HG02798 (cell line): ENCODE results near the gene CLCN2.

Experiments
- ATAC-seq: cut with Tn5 transposase; IDR thresholded peaks from one replicate; pipeline ENCODE4 v1.9.1; 2021; ENCODE audit warnings: mild to moderate bottlenecking; ENCODE audit not compliant: unreplicated experiment, poor library complexity

The CLCN2 gene

DNA sequence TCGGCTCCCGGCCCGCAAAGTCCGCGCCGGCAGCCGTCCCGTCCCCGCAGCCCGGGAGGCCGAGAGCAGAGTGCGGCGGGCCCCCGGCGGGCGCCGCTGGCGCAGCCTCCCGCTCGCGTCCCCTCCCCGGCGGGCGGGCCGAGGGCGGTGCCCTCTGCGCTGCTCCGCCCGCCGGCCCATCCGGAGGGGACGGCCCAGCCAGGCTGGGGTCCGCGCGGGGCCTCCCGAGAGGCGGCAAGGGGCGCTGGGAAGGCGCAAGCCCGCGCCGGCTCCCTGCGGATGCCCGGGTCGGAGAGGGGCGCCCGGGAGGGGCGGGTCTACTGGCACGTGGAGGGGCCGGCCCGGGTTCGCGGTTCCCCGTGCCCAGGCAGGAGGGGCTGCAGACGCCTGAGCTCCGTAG, at the start of gene CLCN2, which contains the start of gene POLR2H:
TSS of gene CLCN2 (minus strand) at position 74 of the 400 bp plus-strand sequence. CDS start 126 bp downstream, outside the sequence.
TSS of gene POLR2H (plus strand) at position 179 of the 400 bp plus-strand sequence. CDS start 1,783 bp downstream, outside the sequence.
- peak; percentile 48 for ATAC-seq

DNA sequence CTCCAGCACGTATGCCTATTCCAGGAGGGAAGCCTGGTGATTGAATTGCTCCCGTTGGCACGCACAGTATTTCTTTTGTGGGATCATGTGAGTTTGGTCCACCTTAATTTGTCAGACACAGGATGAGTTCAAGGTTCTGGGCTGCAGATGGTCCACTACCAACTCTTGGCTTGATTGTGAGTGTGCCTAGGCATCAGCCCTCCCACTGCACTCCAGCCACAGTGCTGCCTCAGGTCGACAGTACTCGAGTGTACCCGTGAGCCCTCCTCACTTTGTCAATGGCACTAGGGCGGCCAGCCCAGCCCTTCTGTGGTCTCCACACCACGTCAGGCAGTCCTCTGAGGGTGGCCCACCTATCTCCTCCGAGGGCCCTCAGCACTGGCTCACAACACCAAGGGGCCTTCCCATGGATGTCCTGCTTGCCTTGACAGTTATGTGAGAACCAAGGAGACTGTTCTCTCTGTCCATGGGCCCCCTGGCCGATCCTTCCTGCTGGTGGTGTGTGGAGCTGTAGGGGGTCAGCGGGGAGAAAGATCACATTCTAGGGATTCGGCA, 48.6 kb upstream of the CLCN2 start:
- ATAC-seq, result no peak

DNA sequence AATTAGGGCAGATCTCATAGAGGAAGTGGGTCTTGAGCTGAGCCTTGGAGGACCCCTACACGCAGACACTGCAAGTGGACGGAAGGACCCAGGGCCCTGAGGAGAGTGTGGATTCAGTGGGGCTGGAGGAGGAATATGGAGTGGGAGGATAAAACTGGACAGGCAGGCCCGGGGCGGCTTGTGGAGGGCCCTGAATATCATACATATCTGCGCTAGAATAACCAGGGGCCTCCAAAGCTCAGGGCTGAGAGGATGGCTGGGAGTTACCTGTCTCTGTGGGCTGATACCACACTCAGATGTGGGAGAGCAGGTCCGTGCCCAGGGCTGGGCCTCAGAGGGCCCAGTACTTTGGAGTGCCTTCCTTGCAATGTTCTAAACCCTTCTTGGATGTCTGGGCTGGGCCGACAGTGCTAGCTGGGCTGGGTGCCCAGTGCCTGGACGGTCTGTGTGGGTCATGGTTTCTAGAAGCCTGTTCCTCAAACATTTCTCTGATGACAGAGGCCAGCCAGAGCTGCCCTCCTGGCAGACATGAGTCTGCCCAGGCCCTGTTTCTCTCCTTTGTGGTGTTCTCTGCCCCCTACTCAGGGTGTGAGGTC, 48.0 kb upstream of the CLCN2 start:
- ATAC-seq, result no peak

DNA sequence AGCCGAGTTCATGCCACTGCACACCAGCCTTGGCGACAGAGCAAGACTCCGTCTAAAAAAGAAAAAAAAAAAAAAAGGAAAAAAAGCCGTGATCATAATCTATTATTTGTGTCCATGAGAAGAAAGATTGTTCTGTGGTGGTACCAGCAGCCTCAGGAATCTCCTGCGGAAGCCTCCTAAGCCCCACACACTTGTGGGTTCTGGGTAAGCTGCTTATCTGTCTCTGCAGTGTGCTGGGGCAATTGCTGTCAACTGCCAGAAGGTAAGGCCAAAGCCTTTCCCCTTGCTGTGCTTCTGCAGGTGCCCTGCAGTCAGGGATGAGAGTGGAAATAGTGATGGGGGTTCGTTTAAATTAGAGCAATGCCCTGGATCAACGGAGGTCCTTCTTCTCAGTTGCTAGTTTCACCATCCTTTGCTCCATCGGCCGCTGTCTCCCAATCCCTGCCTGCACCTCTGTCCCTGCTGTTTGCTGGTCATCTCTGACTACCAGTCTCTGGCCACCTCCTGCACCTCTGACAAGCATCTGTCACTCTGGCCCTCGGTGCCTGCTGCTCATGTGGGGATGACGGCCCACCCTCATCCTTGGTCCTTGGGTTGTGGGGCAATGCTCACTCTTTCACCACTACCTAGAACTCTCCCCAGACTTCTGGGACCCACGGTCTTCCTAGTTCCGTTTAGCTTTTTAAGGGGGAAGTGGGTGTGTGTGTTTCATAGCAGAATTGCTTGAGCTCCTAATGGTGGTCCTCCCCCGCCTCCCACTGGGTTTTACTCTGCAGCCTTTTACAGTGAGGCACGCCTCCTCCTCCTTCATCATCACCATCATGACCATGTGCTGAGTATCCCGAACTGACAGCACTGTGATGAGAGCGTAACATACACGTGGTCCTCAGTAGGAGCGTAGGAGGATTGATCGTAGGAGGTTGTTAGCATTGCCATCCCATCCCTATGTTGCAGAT, 43.9 kb upstream of the CLCN2 start:
- no peak for ATAC-seq

DNA sequence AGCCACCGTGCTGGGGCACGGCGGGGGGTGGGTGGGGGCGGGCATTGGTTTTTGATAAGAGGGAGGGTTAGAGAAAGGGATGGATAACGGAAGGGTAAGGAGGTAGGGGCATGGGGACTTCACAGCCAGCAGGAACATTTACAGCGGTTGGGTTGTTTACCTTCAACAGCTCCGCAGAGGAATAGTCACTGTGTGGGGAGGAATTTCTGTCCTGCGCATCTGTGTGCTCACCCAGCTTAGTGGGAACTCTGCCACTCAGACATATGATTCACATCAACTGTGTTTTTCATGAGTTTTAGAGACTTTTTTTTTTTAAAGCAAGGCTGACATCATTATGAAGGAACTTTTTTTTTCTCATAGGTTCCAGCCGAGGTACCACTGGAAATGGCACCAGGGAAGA, 38.0 kb upstream of the CLCN2 start:
- ATAC-seq, result no peak

DNA sequence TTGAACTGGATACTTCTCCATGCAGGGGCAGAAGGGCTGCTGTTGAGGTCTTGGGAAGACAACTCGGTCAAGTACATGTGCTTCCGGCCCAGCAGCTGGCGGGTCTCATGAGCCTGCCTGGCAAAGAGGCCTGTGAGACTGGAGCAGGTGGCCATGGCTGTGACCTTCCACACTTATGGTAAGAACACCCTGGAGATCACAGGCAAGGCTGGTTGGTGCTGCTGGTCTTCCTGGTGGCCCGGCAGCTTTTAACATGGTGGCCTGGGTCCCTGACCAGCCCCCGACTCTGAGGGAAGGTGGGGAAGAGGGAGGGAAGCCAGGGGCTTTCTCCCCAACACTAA, 33.9 kb upstream of the CLCN2 start:
- no peak for ATAC-seq

DNA sequence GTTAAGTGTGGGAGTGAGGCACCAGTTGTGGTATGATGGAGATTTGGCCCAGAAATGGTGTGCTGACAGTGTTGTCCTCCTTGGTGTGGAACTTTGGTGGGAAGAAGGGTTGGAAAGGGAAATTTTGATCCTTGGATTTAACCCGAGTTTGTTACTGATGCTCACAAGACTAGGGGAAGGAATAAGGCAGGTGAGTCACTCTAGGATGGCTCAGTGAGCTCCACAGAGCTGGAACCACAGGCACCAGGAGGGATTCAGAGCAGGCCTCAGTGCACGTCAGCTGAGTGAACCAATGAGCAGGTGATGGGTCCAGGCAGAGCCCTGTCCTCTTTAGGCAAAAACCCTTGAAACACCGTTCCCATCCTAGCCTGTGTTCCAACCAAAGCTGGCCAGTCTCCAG, 29.9 kb upstream of the CLCN2 start:
- no peak for ATAC-seq

DNA sequence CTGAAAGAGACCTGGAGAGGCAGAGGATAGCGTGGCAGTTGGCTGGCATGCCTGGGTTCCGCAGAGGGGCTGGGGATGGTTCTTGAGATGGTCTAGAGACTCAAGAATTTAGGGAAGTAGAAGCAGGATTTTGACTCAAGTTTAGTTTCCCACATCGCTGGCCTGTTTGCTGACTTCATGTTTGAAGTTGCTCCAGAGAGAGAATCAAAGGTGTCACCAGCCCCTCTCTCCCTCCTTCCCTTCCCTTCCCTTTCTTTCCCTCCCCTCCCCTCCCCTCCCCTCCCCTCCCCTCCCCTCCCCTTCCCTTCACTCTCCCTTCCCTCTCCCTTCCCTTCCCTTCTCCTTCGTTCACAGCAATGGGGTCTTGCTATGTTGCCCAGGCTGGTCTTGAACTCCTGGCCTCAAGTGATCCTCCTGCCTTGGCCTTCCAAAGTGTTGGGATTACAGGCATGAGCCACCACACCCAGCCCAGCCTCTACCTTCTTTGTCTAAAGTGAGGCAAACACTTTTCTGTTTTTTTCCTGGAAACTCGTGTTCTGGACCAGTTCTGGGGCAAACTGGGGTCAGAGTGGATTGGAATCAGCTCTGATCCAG, 28.6 kb upstream of the CLCN2 start:
- ATAC-seq, result no peak

DNA sequence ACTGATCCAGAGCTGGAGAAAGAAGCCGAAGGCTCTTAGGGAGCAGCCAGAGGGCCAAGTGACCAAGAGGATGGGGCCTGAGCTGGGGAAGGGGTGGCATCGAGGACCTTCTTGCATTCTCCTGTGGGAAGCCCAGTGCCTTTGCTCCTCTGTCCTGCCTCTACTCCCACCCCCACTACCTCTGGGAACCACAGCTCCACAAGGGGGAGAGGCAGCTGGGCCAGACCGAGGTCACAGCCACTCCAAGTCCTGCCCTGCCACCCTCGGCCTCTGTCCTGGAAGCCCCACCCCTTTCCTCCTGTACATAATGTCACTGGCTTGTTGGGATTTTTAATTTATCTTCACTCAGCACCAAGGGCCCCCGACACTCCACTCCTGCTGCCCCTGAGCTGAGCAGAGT, 28.0 kb upstream of the CLCN2 start:
- no peak for ATAC-seq

DNA sequence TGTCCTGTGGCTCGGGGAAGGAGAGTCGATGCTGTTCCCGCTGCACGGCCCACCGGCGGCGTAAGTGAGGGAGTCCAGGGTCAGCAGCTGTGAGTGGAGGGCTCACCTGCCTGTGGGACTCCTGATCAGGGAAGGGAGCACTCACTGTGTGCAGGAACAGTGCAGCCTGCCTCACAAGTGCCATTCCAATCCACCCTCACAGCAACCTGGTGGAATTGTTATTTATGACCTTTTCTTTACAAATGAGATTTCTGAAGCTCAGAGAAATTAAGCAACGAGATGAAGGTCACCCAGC, 27.5 kb upstream of the CLCN2 start:
- ATAC-seq, result no peak

DNA sequence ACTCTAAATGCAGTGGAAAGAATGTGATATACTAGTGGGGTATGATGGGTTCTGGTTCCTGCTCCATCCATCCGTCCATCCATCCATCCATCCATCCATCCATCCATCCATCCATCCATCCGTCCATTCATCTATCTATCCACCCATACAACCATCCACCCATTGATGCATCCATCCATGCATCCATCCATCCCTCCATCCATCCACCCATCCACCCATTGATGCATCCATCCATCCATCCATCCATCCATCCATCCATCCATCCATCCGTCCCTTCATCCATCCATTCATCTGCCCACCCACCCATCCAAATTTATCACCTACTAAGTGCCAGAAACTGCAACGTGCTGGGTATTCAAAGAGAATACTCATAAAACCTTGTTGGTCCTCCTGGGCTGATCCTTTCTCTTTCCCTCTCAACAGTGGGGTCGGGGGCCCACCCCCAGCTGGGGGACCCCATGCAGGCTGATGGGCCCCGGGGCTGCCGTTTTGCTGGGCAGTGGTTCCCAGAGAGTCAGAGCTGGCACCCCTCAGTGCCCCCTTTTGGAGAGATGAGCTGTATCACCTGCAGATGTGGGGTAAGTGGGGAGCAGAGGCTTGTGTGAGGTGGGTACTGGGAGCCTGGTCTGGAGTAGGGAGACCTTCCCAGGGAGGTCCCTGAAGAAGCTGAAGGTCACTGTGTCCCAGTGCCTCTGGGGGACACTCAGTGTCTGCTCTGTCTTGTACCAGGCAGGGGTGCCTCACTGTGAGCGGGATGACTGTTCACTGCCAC, 26.9 kb upstream of the CLCN2 start:
- no peak for ATAC-seq

DNA sequence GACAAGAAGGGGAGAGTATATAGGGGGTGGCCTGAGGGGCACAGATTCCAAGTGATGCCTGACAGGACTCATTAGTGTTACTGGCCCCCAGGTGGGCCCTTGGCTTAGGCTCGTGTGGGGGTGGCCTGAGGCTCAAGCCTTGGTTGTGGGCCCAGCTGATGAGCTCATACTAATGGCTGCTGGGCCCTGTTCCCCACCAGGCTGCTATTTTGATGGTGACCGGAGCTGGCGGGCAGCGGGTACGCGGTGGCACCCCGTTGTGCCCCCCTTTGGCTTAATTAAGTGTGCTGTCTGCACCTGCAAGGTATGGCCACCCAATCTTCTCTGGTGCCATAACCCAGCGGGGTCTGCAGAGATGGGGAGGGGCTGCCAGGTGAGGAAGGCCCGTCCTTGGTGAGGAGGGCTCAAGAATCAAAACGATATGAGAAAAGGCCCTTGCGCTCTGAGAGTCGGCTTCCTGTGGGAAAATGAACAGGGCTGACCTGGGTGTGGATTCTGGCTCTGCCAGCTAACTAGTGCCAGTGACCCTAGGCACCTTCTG, 25.8 kb upstream of the CLCN2 start:
- no peak for ATAC-seq

DNA sequence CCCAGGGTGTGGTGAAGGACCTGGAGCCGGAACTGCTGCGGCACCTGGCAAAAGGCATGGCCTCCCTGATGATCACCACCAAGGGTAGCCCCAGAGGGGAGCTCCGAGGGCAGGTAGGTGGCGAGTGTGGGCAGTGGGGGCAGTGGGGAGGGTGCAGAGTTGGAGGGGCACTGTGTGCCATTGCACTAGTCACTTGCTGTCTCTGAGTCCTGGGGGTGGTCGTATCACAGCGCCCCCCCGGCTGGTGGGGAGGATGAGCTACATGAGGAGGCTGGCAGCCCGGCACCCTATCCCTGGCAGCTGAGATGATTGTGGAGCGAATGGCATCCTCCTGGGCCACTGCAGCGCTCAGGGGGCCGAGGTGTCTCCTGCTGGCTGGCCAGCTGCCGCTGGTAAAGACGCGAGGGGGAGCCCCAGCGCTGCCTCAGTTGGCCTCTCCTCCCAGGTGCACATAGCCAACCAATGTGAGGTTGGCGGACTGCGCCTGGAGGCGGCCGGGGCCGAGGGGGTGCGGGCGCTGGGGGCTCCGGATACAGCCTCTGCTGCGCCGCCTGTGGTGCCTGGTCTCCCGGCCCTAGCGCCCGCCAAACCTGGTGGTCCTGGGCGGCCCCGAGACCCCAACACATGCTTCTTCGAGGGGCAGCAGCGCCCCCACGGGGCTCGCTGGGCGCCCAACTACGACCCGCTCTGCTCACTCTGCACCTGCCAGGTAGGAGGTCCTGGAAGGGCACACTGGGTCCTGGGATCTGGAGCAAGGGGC, 24.8 kb upstream of the CLCN2 start:
- no peak for ATAC-seq

DNA sequence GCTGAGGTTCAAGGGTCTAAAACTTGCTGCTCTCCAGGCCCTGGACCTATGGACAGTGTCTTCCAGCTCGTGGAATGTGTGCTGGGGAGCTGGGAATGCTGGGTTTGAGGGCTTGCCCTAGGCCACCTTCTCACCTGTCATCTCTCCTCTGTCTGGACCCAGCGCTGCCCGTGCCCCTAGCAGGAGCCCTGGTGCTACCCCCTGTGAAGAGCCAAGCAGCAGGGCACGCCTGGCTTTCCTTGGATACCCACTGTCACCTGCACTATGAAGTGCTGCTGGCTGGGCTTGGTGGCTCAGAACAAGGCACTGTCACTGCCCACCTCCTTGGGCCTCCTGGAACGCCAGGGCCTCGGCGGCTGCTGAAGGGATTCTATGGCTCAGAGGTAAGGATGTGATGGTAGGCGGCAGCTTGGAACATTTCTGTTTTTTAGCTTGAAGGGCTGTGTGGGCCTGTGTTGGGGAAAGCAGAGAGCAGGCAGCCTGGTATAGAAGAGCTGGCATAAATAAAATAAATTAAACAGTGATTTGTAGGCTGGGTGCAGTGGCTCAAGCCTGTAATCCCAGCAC, 23.5 kb upstream of the CLCN2 start:
- ATAC-seq, result no peak

DNA sequence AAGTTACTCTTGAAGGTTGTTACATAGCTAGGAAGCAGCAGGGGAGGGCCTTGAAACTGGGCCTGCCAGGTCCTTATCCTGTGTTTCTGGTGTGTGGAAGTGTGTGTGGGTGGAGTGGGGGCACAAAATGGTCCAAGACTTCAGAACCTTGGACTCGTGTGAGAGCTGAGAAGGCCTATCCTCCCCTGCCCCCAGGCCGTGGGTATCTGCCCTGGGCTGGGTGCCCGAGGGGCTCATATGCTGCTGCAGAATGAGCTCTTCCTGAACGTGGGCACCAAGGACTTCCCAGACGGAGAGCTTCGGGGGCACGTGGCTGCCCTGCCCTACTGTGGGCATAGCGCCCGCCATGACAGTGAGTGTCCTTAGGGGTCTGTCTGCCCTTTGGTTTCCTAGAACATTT, 22.9 kb upstream of the CLCN2 start:
- no peak for ATAC-seq

DNA sequence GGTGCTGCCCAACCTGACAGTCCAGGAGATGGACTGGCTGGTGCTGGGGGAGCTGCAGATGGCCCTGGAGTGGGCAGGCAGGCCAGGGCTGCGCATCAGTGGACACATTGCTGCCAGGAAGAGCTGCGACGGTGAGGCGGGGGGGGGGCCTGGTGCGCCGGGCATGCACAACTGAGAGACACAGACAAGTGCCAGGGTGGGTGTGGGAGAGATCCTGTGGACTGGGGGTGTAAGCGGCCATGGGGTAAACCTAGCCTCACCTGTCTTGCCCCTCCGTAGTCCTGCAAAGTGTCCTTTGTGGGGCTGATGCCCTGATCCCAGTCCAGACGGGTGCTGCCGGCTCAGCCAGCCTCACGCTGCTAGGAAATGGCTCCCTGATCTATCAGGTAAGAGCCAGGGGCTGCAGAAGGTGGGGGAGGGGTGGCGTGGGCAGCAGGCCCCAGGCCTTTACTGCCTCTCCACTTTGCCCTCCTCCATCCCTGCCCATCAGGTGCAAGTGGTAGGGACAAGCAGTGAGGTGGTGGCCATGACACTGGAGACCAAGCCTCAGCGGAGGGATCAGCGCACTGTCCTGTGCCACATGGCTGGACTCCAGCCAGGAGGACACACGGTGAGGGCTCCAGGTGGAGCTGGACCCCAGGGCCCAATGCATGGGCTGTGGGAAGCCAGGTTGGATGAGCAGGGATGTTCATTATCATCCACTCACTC, 21.8 kb upstream of the CLCN2 start:
- no peak for ATAC-seq

DNA sequence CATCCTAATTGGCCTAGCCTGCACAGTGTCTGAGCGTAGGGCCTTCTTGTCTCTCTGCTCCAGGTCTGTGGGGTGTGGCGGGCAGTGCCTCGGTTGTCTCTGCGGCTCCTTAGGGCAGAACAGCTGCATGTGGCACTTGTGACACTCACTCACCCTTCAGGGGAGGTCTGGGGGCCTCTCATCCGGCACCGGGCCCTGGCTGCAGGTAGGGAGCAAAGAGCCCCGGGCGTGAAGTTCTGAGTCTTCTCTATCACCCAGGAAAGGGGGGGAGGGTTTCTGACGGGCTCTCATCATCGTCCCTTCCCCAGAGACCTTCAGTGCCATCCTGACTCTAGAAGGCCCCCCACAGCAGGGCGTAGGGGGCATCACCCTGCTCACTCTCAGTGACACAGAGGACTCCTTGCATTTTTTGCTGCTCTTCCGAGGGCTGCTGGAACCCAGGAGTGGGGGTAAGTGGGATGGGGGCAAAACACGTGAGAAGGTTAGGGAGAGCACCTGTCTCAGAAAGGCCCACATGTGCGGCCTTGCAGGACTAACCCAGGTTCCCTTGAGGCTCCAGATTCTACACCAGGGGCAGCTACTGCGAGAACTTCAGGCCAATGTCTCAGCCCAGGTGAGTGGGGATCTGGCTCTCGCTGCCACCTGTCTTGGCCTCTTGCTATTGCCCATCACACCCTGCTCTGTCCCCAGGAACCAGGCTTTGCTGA, 21.1 kb upstream of the CLCN2 start:
- no peak for ATAC-seq
